Activated CD4-positive, alpha-beta T cell treated with anti-CD3 and anti-CD28 coated beads, Interleukin-2, Interleukin-4, amounts not matched to agents 100 ng/mL and 50 ng/mL, durations not matched to agents 16 hours and 8 hours (primary cell): ENCODE results near the gene UTF1.
"Not testable (repeated sequence)": the region's sequence is repeated elsewhere in the genome, so short reads cannot be mapped to it uniquely, and the experiment has no call there.

ENCODE experiments used
- DNase-seq: peaks from one replicate; pipeline ENCODE4 v3.0.0-alpha.2; 2020; ENCODE audit warnings: low spot score

The UTF1 gene

GRCh38 chr10:133227256-133227655 is 2.8 kb upstream of the UTF1 start:
- DNase-seq: no peak

- DNase-seq: no peak
Observed at GRCh38 chr10:133229265-133230043, 563 bp upstream of the UTF1 start.

GRCh38 chr10:133230387-133231195 is 574 bp downstream of the UTF1 start:
- no peak for DNase-seq

GRCh38 chr10:133231244-133231945 is 1.4 kb downstream of the UTF1 start:
- no peak for DNase-seq

GRCh38 chr10:133231946-133232574 is 2.0 kb downstream of the UTF1 start:
- no peak for DNase-seq

GRCh38 chr10:133234796-133235195 is 4.8 kb downstream of the UTF1 start:
- not testable (repeated sequence) for DNase-seq

- DNase-seq: no peak
Observed at GRCh38 chr10:133235265-133235855, 5.3 kb downstream of the UTF1 start.

- DNase-seq: no peak
Observed at GRCh38 chr10:133235932-133236331, 5.9 kb downstream of the UTF1 start.

- no peak for DNase-seq
Observed at GRCh38 chr10:133236401-133237240, 6.6 kb downstream of the UTF1 start.

GRCh38 chr10:133237241-133237587 is 7.2 kb downstream of the UTF1 start:
- DNase-seq: no peak

GRCh38 chr10:133237588-133238465 is 7.8 kb downstream of the UTF1 start, which contains the start of gene VENTX:
TSS of gene VENTX (plus strand) at chr10:133237855. CDS start at chr10:133237915, 60 bp downstream.
- DNase-seq: no peak

GRCh38 chr10:133238466-133238804 is 8.4 kb downstream of the UTF1 start:
- DNase-seq: no peak

GRCh38 chr10:133239990-133240389 is 10.0 kb downstream of the UTF1 start:
- DNase-seq: no peak

GRCh38 chr10:133241501-133242205 is 11.6 kb downstream of the UTF1 start:
- DNase-seq: no peak

GRCh38 chr10:133242611-133243356 is 12.8 kb downstream of the UTF1 start:
- DNase-seq: no peak

GRCh38 chr10:133243593-133243992 is 13.6 kb downstream of the UTF1 start:
- no peak for DNase-seq

GRCh38 chr10:133245439-133246235 is 15.6 kb downstream of the UTF1 start:
- no peak for DNase-seq

GRCh38 chr10:133246236-133246626 is 16.2 kb downstream of the UTF1 start:
- no peak for DNase-seq
